Caki2 (cell line): ENCODE measurements around the gene CRACR2B. TPM values are rescaled to one million over a fixed set of nuclear protein-coding genes. Genes with fewer than 3 reads are reported as not detected.

Source experiments
- DNase-seq: peaks from one replicate; pipeline ENCODE4 v3.0.0-alpha.2; 2015; ENCODE audit warnings: low read depth
- in situ Hi-C: cut with HindIII; loops from 2 replicates; pipeline ENCODE4 v1.10.0; 2016; ENCODE audit warnings: low sequenced_read_pairs, low pct_unique_long_range_greater_than_20kb, mixed read lengths
- total RNA-seq: library from RNA; depleted of rRNA; stranded (reverse); fragments of >200 nt; shearing (Covaris generic); gene quantifications from 2 replicates; pipeline ENCODE4 v1.2.3, GENCODE V29; 2014; ENCODE audit warnings: low replicate concordance

CRACR2B gene
- total RNA-seq, 1 experiment from 2014 or later: 29.5 TPM

GRCh38 chr11:833114-833791, 5.5 kb downstream of the CRACR2B start:
- in situ Hi-C loops: no loop called here
- DNase-seq: peak; percentile 70

- in situ Hi-C loops: no loop called here
- DNase-seq: peak; percentile 55
Observed at GRCh38 chr11:833849-834311, 6.2 kb downstream of the CRACR2B start.

- peak; percentile 98 for DNase-seq
- in situ Hi-C loops: no loop called here
Observed at GRCh38 chr11:834371-835316, 6.9 kb downstream of the CRACR2B start.

GRCh38 chr11:836274-836673, 8.6 kb downstream of the CRACR2B start:
- no peak for DNase-seq
- in situ Hi-C loops: no loop called here

GRCh38 chr11:836700-837099, 9.0 kb downstream of the CRACR2B start:
- in situ Hi-C loops: no loop called here
- DNase-seq: no peak

GRCh38 chr11:837189-837989, 9.7 kb downstream of the CRACR2B start:
- no peak for DNase-seq

GRCh38 chr11:837990-838307, 10.2 kb downstream of the CRACR2B start:
- no peak for DNase-seq
- in situ Hi-C loops: no loop called here

More at GRCh38 chr11:837189-837989, 9.7 kb downstream of the CRACR2B start:
- in situ Hi-C loops: no loop called here

GRCh38 chr11:838441-839279, 10.9 kb downstream of the CRACR2B start:
- in situ Hi-C loops: no loop called here

GRCh38 chr11:839280-839623, 11.5 kb downstream of the CRACR2B start:
- no peak for DNase-seq
- in situ Hi-C loops: no loop called here

More at GRCh38 chr11:838441-839279, 10.9 kb downstream of the CRACR2B start:
- no peak for DNase-seq

GRCh38 chr11:839875-840617, 12.3 kb downstream of the CRACR2B start:
- no peak for DNase-seq
- in situ Hi-C loops: no loop called here

- no peak for DNase-seq
- in situ Hi-C loops: no loop called here
Observed at GRCh38 chr11:841981-842369, 14.3 kb downstream of the CRACR2B start.

- in situ Hi-C loops: no loop called here
- peak; percentile 82 for DNase-seq
Observed at GRCh38 chr11:842370-843002, 14.8 kb downstream of the CRACR2B start, which contains the start of the genes POLR2L and TSPAN4. POLR2L (minus strand) TSS chr11:842529; CDS start chr11:842508, 21 bp downstream. TSPAN4 (plus strand) TSS chr11:842852; CDS start chr11:850305, 7,453 bp downstream.

- in situ Hi-C loops: no loop called here
- no peak for DNase-seq
Observed at GRCh38 chr11:843086-843734, 15.5 kb downstream of the CRACR2B start.

- DNase-seq: peak; percentile 89
- in situ Hi-C loops: no loop called here
Observed at GRCh38 chr11:843818-844692, 16.3 kb downstream of the CRACR2B start.
